NCI-H748 (cell line): Measurements from ENCODE around the gene HPCAL1.

Experiments used
- DNase-seq: peaks from one replicate; lab custom pipeline; 2025; ENCODE audit not compliant: unreplicated experiment; lab: John Stamatoyannopoulos, UW

The HPCAL1 gene

DNA sequence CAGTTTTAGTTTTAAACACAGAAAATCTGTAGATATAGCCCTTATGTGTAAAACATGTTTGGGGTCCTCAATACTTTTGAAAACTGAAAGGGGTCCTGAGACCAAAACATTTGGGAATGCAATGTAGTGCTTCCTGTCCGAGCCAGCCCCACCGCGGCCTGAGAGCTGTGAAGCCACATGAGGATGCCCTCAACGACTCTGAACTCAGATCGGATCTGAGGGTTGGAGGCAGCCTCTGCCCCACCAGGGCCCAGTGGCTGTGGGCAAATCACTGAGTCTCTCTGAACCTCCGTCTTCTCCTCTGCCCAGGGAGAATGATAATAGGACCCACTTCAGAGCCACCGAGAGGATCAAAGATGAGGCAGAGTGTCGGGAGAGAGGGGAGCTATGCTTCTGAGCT is 33.4 kb upstream of the HPCAL1 start:
- no peak for DNase-seq

DNA sequence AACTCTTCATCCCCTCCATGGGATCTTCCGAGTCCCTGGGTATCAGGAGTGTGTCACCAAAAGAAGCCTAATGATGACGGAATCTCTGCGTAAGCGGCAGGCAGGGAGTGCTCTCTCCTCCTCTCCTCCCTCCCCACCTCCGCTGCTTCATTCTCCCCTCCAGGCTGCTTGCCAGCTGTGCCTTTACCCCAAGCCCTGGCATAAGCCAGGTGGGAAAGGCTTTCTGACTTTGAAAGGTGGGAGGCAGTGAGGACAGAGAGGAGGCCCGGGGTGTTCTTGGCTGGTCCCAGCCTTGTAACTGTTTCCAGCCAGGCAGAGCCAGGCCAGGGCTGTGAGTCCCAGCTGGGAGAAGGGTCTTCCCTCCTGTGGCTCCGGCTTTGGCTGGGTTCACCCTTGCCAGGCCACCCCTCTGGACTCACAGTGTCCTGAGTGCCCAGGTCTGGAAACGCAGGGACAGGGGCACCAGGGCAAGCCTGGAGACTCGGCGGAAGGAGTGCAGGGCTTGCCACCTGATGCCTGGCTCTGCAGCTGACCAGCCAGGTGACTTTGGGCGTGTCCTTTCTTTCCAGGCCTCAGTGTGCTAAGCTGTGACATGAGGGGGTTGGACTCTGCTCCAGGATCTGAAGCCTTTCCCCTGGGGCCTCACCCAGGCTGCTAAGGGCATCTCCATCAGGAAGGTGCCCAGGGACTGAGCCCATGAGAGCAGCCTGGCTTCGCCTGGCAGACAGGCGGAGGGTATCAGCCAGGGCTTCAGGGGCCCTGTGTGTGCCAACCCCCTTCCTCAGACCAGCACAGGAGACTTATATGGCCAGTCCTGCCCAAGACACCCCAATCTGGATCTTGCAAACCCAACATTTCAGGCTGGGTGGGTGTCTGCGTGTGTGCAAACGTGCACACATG is 32.7 kb upstream of the HPCAL1 start:
- DNase-seq: no peak

DNA sequence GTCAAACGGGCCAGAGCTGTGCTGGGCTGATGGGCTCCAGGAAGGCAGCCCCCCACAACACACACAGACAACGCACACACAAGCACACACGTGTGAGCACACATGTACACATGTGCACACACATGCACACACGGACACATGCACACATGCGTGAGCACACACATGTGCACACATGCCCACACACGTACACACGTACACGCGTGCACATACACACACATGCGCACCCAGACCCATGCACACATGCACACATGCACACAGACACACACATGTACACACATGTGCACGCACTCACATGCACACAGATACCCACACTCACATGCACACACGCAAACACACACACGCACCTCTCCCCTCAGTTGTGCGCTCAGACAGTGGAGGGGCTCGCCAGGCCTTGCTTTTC is 31.2 kb upstream of the HPCAL1 start:
- no peak for DNase-seq

- DNase-seq: no peak
These were observed 30.8 kb upstream of the HPCAL1 start for GRCh38 chr2:10271946-10272345.

DNA sequence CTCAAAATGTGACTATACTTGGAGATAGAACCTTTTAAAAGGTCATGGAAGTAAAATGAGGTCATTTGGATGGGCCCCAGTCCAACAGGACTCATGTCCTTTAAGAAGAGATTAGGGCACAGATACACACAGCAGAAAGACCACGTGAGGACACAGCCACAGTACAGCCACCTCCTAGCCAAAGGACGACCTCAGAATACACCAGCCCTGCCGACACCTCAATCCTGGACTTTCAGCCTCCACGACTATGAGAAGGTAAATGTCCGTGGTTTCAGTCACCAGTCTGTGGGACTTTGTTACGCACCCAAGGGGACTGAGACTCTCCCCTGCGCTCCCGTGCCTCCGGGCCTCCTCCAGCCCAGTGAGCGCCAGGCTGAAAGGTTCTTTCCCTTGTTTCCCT is 30.2 kb upstream of the HPCAL1 start:
- DNase-seq: no peak

GRCh38 chr2:10273215-10274175 is 29.2 kb upstream of the HPCAL1 start:
- no peak for DNase-seq

DNA sequence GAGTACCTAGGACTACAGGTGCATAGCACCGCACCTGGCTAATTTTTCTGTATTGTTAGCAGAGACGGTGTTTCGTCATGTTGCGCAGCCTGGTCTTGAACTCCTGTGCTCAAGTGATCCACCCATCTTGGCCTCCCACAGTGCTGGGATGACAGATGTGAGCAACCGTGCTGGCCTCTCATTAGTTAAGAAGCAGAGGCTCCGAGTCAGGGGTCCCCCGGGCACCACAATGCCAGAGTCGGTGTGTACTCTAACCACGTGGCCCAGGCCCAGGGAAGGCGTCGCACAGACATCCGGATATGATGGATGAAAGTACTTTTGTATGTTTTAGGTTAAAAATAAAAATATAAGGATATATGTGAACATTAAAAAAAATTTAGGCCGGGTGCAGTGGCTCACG is 28.3 kb upstream of the HPCAL1 start:
- DNase-seq: no peak

- DNase-seq: no peak
These were observed 27.5 kb upstream of the HPCAL1 start for GRCh38 chr2:10274983-10275802.

DNA sequence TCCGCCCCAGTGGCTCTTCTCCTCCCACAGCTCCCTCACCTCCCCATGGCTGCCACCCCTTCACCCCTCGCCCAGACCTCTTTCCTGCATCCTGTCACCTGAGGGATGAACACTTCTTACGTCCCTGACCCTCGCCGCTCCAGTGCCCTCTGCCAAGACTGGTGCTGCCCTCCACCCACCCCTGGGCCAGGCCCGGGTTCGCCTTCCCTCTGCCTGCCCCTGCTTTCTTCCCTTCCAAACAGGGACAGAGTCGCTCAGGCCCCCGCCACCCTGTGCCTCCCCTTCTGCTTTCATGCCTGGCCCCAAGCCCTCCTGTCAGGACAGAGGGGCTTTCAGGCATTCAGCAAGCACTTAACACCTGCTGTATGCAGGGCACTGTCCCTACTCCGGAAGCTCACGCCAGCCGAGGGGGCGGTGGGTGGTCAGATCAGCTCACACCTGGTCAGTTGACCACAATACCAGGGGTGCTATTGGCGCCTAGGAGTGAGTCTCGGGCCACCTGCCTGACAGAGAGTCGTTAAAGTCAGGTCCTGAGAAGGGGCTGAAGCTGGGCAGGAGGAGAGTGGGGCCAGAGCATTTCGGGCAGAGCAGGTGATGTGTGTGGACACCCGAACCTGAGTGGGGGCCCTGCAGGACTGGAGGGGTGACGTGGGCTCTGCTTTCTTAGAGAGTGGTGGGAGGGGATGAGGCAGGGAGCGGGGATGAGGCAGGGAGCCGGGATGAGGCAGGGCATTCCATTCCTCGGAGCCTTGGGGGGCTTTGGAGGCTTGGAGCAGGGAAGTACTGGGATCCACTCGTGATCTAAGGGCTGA is 26.0 kb upstream of the HPCAL1 start:
- no peak for DNase-seq

DNA sequence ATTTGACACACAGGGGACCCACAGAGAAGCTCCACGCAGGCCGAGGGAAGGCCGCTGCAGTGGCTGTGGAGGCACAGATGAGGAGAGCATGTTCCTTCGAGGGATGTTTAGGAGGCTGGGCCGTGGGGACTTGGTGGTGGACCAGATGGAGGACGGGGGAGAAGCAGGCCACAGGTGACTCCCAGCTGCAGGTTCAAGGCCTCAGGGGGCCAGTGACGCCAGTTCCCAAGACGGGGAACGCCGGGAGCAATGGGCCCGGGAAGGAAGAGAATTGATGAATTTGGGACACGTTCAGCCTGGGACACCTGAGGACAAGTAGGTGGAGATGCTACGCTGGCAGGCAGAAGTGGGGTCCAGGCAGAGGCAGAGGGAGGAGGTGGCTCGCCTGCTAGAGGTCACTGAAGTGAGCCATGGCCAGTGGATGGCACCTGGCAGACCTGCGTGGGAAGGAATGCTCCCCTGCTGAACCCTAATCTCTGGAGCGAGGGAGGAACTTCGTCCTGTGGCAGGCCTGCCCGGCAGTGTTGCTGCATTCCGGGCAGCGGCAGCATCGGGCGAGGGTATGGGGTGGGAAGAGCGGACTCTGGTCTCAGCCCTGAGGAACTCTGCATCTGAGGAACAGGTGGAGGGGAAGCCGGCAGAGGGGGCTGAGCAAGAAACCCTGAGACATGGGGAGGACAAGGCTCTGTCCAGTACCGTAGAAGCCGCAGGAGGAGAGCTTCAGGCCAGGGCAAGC is 25.2 kb upstream of the HPCAL1 start:
- no peak for DNase-seq

DNA sequence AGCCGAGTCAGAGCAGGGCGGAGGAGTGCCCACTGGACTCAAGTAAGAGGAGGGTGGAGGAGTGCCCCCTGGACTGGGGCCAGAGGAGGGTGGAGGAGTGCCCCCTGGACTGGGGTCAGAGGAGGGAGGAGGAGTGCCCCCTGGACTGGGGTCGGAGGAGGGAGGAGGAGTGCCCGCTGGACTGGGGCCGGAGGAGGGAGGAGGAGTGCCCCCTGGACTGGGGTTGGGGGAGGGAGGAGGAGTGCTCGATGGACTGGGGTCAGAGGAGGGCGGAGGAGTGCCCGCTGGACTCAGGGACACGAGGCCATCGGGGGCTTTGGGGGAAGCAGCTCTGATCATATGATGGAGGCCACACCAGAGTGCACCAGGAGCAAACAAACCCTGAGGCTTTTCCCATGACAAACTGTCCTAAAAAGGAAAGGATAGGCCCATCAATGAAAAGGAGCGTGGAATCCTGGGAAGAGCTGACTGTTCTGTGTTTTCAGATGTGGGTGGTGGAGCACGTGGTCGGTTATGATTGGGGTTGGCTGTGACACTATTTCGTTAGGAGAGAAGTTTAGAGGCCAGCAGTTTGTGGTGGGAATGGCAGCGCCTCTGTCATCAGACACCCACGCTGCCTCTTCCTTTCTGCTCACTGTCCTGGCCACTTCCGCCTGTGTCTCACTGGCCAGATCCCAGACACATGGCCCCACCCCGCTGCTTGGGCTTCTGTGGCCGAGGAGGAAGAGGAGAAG is 24.5 kb upstream of the HPCAL1 start:
- no peak for DNase-seq

DNA sequence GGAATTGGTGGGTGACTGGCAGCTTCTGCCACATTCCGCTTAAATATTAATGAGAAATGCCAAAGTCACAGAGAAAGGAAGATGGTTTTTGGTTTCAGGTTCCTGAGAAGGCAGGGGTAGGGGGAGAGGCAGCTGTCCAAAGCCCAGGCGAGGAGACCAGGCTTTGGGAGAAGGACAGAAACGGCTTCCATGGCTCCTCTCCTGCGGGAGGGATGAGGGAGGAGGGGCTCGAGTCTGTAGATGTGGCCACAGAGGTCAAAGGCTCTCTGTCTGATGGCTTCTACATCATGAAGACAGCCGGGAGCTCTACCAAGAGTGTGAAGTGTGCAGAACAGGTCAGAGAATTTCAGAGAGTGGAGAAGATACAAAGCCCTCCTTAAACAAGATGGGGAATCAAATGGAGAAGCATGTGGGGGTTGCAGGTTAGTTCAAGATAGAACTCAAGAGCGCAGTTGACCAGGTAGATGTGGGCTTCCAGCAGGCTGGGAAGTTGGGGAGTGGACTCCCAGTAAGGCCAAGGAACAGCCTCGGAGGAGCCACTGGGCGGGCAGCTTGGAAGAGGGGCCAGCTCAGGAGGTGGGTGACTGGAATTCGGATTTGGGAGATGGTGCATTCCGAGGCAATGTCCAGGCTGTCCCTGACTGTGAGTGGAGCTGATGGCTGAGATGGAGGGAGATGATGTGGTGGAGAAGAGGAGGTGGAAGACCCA is 23.8 kb upstream of the HPCAL1 start:
- no peak for DNase-seq

DNA sequence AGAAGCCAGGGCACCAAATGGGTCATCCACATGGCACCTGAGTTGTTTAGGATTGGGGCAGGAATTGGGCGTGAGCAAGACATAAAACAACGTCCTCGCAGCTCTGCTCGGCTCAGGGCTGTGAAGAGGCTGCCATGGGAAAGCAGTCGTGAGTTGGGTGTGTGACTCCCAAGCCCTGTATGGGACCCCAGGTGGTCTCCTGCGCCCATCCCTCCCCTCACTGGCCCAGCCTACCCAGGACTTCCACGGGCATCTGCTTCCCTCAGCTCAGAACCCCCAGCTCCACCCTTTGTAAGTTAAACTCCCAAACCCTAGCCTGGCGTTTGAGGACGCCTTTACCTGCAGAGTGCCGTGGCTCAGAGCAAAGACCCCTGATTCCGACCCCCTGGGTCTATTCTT is 23.2 kb upstream of the HPCAL1 start:
- DNase-seq: no peak

DNA sequence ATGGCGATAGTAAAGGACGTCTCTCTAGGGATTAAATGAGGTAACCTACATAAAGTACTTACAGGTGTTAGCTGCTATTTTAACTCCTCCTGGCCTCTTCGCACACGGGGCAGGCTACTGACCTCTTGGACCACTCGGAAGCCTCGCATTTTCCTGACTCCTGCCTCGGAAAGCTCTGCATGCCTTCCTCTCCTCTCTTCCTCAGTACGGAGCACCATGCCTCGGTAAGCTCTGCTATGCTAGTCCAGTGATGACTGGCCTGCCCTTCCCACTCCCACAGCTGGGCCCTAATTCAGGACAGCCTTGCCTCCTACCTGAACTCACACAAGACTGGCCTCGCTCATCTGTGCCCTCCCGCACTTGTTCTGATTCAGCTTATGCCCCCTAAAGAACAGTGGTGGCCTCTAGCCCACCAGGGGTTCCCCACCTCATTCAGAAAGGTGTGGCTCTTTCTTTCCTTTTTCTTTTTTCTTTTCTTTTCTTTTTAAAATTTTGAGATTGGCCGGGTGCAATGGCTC is 22.7 kb upstream of the HPCAL1 start:
- DNase-seq: no peak

DNA sequence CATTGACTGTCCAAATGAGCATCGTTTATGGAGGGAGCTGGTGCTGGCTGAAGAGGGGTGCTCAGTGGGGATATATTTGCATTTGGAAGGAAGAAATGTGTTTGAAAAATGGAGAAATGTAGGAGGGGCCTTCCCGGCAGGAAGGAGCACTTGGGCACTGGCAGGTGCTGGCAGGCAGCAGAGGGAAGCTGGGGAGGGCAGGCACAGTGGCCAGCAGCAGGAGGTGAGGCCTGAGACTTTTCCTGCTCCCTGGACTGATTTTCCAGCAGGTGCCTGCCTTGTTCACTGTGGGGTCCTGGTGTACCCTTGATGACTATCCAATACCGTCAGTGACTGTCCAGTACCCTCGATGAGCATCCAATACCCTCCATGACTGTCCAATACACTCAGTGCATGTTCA is 20.8 kb upstream of the HPCAL1 start:
- DNase-seq: no peak

DNA sequence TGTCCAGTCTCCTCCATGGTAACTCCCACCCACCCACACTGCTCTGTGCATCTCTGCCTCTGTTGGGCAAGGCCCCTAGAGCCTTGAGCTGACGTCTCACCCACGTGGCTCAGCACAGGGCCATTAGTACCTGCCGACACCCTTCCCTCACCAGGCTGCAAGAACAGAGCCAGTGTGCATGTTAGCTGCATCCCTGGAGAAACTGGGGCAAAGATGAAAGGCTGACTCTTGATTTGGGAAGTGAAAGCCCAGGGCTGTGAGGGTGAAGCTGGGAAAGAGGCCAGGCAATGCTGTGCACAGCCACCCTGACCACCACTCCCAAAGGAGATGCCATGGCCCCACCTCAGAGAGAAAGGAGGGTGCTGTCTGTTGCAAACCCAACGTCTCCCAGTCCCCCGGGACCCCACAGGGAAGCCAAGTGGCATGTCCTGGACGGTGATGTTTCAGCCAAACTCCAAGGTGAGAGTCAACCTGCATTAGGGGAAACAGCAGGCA is 20.0 kb upstream of the HPCAL1 start:
- no peak for DNase-seq

GRCh38 chr2:10283106-10284062 is 19.3 kb upstream of the HPCAL1 start:
- no peak for DNase-seq
